ENCODE results near the gene SLC7A7.

Gene SLC7A7

GRCh38 chr14:22838631-22839041 is 23.4 kb upstream of the SLC7A7 start:
- no peak overlapping the region for H3K27ac ChIP-seq (ENCODE audit: extremely low read depth, low read depth, low read length)
- no peak for TF ChIP-seq ZNF548 (tag by site-specific recombination; IDR thresholded peaks at IDR 0.05)
- no peak for TF ChIP-seq PRDM2 (tag by site-specific recombination; IDR thresholded peaks at IDR 0.05; ENCODE audit: borderline replicate concordance)
- no peak for TF ChIP-seq ZNF311 (tag by site-specific recombination; IDR thresholded peaks at IDR 0.05; ENCODE audit: borderline replicate concordance)
- TF ChIP-seq YY2 (tag by site-specific recombination; IDR thresholded peaks at IDR 0.05), result no peak
- peaks cover 10 to 18% of the 10 kb centered on the region in 2 experiments; a peak in 2 of 3 replicates for H3K36me3 ChIP-seq (ENCODE audit: control insufficient read depth in 2 of 2, insufficient read depth in 1 of 2, low read length in 2 of 2)
- no peak overlapping the region for H3K4me3 ChIP-seq (ENCODE audit: low read depth, low read length)
- H3K4me1 ChIP-seq (ENCODE audit: control insufficient read depth, insufficient read depth, low read length), result no peaks in the 10 kb centered on the region
- CTCF ChIA-PET, result interaction anchor here (0.5 to 1.7 kb wide), 6 partner anchors 12 to 282 kb away, joined by 3 to 13 read pairs (median 4); no protein-coding TSS in a partner anchor
- POLR2A ChIA-PET, result interaction anchor here (1.1 kb wide), 1 partner anchor 8 kb away, joined by 3 read pairs; no protein-coding TSS in a partner anchor
- no peaks in the 10 kb centered on the region for H3K9me3 ChIP-seq (ENCODE audit: control insufficient read depth, insufficient read depth, low read depth, low read length)

GRCh38 chr14:22837750-22838538 is 22.7 kb upstream of the SLC7A7 start:
- CTCF ChIA-PET, result interaction anchor here (0.7 to 1.7 kb wide), 6 partner anchors 13 to 281 kb away, joined by 3 to 13 read pairs (median 4); no protein-coding TSS in a partner anchor
- Histone ChIP-seq H3K27ac (ENCODE audit: extremely low read depth, low read depth, low read length) (no peak overlapping the region; the same call in 1 of the 2 replicates), H3K9me3 (ENCODE audit: control insufficient read depth, insufficient read depth, low read depth, low read length) (no peaks in the 10 kb centered on the region), H3K4me1 (ENCODE audit: control insufficient read depth, insufficient read depth, low read length) (no peaks in the 10 kb centered on the region), H3K36me3 (ENCODE audit: control insufficient read depth in 2 of 2, insufficient read depth in 1 of 2, low read length in 2 of 2) (peaks cover 14 to 24% of the 10 kb centered on the region in 2 experiments; a peak in 2 of 3 replicates), H3K4me3 (ENCODE audit: low read depth, low read length) (no peak overlapping the region)
- POLR2A ChIA-PET, result interaction anchor here (0.5 to 1.1 kb wide), 3 partner anchors 8 to 76 kb away, joined by 3 read pairs; no protein-coding TSS in a partner anchor
- TF ChIP-seq ZNF510 (tag by site-specific recombination; IDR thresholded peaks at IDR 0.05; ENCODE audit: insufficient replicate concordance), result no peak
- no peak for TF ChIP-seq ZBTB1 (tag by site-specific recombination; IDR thresholded peaks at IDR 0.05)
- no peak for TF ChIP-seq PATZ1 (tag by site-specific recombination; IDR thresholded peaks at IDR 0.05)
- TF ChIP-seq ZNF777 (tag by site-specific recombination; IDR thresholded peaks at IDR 0.05; ENCODE audit: borderline replicate concordance), result no peak

GRCh38 chr14:22837114-22837749 is 22.0 kb upstream of the SLC7A7 start:
- Histone ChIP-seq H3K9me3 (ENCODE audit: control insufficient read depth, insufficient read depth, low read depth, low read length) (no peaks in the 10 kb centered on the region), H3K4me1 (ENCODE audit: control insufficient read depth, insufficient read depth, low read length) (no peaks in the 10 kb centered on the region), H3K36me3 (ENCODE audit: control insufficient read depth in 2 of 2, insufficient read depth in 1 of 2, low read length in 2 of 2) (peaks cover 18 to 27% of the 10 kb centered on the region in 2 experiments; a peak in 2 of 3 replicates), H3K27ac (ENCODE audit: extremely low read depth, low read depth, low read length) (peak overlapping the region; percentile 17; the same call in 1 of the 2 replicates), H3K4me3 (ENCODE audit: low read depth, low read length) (peak overlapping the region; percentile 24)
- ChIA-PET CTCF (interaction anchor here (0.6 to 1.3 kb wide), 3 partner anchors 14 to 309 kb away, joined by 3 to 10 read pairs (median 4); no protein-coding TSS in a partner anchor), POLR2A (interaction anchor here (0.5 to 1.0 kb wide), 2 partner anchors 12 to 77 kb away, joined by 3 read pairs; no protein-coding TSS in a partner anchor)
- TF ChIP-seq ZNF600 (tag by site-specific recombination; IDR thresholded peaks at IDR 0.05), result no peak
- no peak for TF ChIP-seq ZNF747 (tag by site-specific recombination; IDR thresholded peaks at IDR 0.05)
- no peak for TF ChIP-seq AEBP2 (tag by site-specific recombination; IDR thresholded peaks at IDR 0.05; ENCODE audit: borderline replicate concordance)
- no peak for TF ChIP-seq ZNF654 (tag by site-specific recombination; IDR thresholded peaks at IDR 0.05; ENCODE audit: low read depth)
- TF ChIP-seq ZFP37 (tag by site-specific recombination; IDR thresholded peaks at IDR 0.05), result no peak
- TF ChIP-seq ZNF548 (tag by site-specific recombination; IDR thresholded peaks at IDR 0.05), result no peak
- TF ChIP-seq ZNF10 (tag by site-specific recombination; IDR thresholded peaks at IDR 0.05), result no peak
- TF ChIP-seq INSM2 (tag by site-specific recombination; IDR thresholded peaks at IDR 0.05), result no peak
- no peak for TF ChIP-seq SCRT2 (tag by site-specific recombination; IDR thresholded peaks at IDR 0.05)
